Fibroblast of skin of left quadriceps (primary cell): Measurements from ENCODE around the gene RPS29.
"Not testable (repeated sequence)": the region's sequence is repeated elsewhere in the genome, so short reads cannot be mapped to it uniquely, and the experiment has no call there.

Source experiments
- DNase-seq, 2 experiments: peaks; one replicate each; pipeline ENCODE4 v3.0.0-alpha.2; 2013; ENCODE audit warnings: low read depth in 2 of 2

The RPS29 gene

DNA sequence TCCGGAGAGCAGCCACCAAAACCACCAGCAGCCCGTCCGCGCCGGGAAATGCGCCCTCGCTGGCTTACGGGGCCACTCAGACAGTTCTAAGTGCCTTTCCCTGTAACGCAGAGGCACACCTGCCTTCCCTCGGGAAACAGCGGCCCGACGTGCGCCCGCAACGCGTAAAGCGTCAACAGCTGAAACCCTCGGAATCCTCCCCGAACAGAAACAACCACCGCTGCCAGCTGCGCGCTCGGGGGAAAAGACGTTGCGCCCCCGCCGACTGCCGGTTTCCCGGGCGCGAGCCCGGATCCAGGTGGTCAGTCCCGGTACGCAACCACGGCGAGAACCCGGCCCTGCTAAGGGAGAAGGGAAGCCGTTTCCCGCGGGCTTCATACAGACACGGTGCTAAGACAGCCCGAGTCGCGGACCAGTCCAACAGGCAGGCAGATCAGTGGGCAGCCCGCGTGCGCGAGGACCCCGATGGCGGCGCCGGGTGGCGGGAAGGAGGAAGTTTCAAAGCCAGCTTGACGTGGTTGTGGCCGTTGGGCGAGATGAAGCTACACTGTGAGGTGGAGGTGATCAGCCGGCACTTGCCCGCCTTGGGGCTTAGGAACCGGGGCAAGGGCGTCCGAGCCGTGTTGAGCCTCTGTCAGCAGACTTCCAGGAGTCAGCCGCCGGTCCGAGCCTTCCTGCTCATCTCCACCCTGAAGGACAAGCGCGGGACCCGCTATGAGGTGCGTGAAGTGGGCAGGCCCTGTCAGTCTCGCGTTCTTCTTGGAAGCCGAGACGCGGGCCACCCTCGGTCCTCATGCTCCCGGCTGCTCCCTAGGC lies 12.5 kb upstream of the RPS29 start, which contains the start of gene LRR1:
TSS of gene LRR1 (plus strand) at position 456 of the 816 bp plus-strand sequence. CDS start at position 537, 81 bp downstream.
- DNase-seq: peak; percentile 53 to 57

DNA sequence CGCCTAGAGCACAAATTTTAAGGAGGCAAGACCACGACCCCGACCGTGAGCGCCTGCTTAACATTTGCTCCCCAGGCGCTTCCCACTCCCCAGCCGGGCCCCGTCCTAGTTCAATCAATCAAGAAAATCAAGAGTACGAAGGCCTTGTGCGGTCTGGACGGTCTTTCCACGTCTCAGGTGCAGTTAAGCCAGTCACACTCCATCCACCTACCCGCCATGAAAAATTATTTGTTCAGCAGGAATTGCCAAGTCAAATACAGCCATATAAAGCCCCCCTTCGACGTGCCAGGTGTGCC lies 12.0 kb upstream of the RPS29 start:
- no peak for DNase-seq

DNA sequence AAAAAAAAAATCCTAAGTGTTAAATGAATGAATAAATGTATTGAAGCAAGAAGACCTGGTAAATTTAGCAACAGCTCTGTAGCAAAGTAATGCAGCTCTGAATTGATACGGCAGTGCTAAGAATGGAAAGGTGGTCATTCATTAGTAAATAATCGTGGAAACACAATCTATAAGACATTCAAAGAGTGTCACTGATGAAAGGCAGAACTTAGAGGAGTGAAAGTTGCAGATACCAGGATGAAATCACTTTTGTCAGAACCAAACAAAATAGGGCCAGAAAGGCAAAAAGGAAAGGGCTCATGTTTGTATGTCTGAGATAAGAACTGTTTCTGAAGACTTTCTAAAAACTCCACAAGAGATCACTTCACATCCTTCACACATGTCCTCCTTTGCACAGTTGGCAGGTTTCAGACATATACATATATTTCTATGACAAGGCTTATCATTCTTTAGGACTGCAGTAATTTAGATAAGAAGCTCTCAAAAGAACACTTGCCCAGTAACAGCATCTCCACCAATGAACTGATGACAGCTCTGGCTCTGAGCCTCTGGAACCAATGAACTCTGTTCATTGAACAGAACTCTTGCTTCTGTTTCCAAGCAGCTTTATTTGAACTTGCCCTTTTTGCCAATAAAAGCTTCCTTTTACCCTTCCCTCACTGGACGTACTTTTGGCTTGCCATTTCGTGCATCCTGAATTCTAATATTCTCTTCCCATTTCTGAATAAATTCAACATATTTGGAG lies 8.3 kb upstream of the RPS29 start:
- DNase-seq: no peak

DNA sequence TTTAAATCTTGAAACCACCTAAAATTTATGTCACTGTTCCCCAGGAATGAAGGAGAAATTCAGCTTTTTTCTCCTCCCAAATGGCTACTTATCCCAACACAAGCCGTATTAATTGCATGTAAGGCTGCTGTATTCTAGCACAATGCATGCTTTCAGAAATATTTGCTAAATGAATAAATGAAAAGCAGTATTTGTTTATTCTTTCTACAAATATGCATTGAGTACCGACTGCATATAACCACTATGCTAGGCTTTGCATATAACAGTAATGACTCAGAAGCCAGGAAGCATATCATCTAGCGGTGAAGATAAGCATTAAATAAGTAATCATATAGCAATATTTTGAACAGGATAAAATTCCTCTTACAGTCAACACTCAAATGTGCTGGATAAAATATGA lies 6.8 kb upstream of the RPS29 start:
- DNase-seq: peak; percentile 35 to 40

DNA sequence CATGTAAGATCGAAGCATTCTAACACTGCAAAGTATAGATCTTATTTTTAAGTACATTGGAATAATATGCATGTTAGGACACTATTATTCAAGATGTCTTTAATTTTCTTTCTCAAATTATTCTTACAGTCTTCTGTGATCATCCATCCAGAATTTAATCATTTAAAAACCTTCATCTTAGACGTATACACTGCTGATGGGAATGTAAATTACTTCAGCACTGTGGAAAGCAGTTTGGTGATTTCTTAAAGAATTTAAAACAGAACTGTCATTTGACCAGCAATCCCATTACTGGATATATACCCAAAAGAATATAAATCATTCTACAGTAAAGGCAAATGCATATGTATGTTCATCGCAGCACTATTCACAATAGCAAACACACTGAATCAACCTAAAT lies 3.2 kb upstream of the RPS29 start:
- DNase-seq: no peak

DNA sequence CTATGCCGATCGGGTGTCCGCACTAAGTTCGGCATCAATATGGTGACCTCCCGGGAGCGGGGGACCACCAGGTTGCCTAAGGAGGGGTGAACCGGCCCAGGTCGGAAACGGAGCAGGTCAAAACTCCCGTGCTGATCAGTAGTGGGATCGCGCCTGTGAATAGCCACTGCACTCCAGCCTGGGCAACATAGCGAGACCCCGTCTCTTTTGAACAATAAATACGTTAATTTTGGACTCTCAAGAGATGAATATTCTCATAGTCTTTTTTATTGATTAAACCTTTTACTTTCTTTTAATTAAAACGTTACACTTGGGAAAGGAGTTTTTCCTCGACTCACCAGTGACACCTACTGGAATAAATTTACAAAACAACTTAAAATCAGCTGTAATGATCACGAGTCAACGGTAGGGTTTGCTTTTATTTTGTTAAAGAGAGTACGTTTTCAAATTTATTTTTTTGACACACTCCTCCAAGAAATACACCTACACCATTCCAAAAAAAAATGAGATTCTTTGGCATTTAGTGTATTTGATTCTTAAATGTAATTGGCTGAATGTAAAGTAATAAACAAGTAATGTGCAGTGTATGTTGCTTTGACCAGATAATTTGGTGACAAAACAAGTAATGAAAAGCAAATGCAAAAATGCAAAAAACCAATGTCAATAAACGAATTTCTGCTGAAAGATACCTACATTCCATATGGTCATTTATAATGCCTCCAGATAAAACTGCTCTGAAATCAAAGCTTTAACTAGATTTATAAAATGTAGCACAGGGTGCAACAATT lies 687 bp upstream of the RPS29 start:
- peak; percentile 62 to 74 for DNase-seq

DNA sequence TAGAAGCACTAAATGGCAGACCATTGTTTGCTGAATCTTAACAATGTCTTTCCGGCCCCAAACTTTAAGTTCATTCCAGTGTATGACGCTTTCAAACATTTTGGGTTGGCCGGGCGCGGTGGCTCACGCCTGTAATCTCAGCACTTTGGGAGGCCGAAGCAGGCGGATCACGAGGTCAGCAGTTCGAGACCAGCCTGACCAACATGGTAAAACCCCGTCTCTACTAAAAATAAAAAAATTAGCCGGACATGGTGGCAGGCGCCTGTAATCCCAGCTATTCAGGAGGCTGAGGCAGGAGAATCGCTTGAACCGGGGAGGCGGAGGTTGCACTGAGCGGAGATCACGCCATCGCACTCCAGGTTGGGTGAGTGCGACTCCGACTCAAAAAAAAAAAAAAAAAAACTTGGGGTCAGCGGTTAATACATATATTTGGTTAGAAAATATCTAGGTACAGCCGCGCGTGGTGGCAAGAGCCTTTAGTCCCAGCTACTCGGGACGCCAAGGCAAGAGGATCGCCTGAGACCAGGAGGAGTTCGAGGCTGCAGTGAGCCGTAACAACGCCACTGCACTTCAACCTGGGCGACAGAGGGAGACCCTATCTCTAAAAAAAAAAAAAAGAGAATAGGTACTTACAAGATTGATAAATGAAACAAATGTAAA lies 1.1 kb downstream of the RPS29 start:
- DNase-seq: not testable (repeated sequence)

DNA sequence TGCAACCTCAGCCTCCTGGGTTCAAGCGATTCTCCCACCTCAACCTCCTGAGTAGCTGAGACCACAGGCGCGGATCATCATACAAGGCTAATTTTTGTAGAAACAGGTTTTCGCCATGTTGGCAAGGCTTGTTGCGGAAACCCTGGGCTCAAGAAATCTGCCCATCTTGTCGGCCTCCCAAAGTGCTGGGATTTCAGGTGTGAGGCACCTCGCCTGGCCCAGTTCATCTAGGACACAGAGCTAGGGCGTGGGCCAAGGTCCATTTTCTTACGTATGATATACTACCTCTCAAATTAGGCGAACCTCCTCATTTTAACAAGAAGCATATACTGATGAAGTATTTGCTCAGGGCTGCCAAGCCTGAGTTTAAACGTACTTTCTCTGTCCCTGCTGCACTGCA lies 2.1 kb downstream of the RPS29 start:
- no peak for DNase-seq

DNA sequence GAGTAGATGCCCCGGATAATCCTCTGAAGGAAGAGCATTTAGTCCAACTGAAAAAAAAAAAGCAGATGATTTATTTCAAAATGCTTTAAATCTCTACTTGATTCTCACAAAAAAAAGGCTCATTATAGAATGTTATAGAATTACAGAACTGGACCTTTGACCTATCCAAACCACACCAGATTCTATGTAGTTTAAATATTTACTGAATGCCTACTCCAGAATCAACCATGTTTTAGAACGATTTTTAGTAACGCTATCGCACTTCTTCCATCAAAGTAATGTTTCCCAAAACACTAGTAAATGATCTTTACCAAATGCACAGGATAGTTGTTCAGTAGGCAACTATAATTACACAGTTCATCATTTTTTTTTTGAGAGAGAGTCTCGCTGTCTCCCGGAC lies 2.6 kb downstream of the RPS29 start:
- no peak for DNase-seq

DNA sequence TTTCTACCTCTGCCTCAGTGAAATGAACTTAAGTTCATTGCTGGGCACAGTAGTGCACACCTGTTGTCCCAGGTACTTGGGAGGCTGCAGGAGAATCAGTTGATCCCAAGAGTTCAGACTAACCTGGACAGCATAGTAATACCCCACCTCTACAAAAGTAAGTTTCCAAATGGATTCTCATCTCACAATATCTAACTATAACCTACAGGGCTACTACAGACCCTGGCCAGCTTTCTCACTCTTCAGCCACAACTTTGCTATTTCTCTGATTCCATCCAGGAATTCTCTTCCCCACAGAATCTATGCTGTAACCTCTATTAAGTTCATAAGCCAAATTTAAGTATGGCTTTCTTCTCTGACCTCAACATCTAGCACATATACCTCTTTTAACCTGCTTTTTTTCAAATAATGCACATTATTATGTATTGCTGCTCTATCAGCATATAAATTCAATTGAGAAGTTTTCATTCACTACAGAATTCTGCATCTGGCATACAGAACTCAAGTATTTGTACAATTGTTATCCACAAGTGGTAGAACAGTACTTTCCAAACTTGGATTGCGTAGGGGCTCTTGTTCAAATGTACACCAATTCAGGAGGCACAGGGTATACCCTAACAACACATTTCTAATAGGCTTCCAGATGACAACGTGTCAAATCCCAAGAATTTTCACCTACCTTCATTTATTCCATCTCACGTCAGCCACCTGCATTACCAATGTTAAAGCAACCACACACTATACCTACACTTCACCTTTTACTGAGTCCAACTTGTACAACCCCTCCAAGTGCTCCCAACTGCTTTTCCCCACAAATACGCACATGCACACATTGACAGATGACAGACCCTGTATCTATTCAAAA lies 3.8 kb downstream of the RPS29 start:
- DNase-seq: no peak

DNA sequence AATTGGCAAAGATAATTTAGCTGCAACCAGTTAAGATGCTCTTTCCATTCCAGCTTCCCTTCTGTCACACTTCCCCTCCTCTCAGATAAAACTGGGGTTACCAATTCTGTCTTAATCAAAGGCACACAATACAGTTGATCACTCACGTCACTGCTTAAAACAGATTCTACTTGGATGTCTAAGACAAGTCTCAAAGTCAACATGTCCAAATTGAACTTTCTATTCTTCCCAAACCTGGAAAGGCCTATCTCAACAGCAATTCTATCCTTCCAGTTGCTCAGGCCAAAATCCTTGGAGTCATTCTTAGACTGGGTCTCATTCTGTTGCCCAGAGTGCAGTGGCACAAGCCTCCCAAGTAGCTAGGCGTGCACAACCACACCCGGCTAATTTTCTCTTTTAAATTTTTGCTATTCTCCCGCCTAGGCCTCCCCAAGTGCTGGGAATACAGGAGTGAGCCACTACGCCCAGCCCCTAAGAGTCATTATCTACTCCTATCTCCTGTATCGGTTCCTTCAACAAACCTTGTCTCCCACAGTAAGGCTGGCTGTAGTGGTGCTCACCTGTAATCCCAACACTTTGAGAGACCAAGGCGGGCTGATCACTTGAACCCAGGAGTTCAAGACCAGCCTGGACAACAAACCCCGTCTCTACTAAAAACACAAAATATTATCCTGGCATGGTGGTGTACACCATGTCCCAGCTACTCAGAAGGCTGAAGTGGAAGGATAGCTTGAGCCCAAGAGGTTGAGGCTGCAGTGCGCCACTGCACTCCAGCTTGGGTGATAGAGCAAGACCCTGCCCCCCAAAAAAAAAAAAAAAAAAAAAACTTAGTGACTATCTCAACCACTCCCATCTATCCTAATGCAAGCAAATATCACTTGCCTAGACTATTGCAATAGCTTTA lies 4.7 kb downstream of the RPS29 start:
- no peak for DNase-seq

DNA sequence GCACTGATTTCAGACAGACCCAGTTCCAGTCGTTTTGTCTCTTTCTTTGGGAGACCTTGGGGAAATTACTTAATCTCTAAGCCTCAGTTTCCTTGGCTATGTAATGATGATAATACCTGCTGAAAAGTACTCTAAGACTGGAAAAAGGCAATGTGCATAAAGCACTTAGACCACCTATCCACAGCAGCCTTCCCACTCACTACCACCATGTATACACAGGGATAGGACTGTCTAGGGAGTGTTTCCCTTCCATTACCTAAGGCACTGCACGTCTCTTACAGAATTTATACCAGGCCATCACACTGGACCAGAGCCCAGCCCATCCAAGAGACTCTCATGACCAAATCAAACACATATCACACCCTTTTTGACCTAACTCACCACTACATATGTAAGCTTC lies 6.3 kb downstream of the RPS29 start:
- no peak for DNase-seq

DNA sequence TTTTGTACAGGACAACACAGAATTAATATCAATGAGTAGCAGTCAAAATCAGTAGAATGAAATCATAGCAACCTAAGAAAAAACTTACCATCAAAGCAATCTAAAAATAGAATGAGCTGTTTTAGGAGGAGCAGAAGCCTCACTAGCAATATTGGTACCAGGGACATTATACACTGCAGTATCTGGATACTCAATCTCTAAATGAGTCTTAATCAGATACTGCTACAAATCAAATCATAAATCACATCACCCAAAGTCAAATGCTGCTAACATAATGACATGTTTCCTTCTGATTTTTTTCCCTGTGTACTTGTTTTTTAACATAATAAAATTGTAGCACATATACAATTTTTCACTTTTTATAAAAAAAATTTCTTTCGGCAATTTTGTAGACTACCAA lies 8.0 kb downstream of the RPS29 start:
- no peak for DNase-seq

DNA sequence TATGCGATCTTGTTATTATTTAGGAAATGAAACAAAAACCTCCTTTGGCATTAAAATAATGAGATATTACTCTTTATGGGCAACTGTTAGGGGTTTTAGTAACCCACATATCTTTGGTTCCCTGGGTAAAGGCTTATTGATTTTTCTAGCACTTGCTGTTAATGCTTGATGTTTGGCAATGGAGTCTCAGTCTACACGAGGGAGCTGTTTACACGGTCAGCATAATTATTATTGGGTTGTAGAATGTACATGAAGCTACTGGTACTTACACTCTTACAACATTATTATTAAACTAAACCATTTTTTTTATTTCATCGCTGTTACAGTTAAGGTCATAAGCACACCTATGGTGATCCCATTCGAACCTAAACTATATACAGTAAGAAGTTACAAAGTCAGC lies 12.1 kb downstream of the RPS29 start:
- no peak for DNase-seq

DNA sequence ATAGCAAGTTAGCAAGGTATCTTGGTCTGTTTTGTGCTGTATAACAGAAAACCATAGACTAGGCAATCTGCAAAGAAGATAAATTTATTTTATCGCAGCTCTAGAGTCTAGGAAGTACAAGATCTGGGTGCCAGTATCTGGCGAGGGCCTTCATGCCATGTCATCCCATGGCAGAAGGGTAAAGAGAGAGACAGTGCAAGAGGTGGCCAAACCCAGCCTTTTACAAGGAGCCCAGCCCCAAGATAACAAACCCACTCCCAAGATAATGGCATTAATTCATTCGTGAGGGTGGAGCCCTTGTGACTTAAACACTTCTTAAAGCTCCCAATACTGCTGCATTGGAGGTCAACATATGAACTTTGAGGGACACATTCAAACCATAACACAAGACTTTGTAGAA lies 16.9 kb downstream of the RPS29 start:
- DNase-seq: no peak

DNA sequence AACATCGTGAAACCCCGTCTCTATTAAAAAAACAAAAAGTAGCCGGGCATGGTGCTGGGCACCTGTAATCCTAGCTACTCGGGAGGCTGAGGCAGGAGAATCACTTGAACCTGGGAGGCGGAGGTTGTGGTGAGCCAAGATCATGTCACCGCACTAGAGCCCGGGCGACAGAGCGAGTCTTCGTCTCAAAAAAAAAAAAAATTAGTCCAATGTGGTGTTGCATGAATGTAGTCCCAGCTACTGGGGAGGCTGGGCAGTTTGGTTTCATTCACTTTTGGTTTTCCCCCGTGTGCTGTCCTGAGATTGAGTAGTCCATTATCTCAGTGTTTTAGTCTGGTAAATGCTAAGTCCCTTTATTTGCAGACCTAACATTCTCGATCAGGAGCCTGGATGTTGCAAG lies 19.5 kb downstream of the RPS29 start:
- DNase-seq: no peak

DNA sequence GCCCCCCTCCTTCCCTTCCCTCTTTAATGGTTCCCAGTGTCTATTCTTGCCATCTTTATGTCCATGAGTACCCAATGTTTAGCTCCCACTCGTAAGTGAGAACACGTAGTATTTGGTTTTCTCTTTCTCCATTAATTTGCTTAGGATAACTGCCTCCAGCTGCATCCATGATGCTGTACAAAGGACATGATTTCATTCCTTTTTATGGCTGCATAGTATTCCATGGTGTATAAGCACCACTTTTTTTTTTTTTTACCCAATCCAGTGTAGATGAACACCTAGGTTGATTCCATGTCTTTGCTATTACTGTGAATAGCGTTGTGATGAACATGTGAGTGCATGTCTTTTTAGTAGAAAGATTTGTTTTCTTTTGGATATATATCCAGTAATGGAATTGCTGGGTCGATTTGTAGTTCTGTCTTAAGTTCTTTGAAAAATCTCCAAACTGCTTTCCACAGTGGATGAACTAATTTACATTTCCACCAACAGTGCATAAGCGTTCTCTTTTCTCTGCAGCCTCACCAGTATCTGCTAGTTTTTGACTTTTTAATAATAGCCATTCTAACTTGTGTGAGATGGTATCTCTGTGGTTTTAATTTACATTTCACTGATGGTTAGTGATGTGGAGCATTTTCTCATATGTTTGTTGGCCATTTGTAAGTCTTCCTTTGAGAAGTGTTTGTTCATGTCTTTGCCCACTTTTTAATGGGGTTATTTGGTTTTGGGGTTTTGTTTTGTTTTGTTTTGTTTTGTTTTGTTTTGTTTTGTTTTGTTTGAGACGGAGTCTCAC lies 26.0 kb downstream of the RPS29 start:
- no peak for DNase-seq

DNA sequence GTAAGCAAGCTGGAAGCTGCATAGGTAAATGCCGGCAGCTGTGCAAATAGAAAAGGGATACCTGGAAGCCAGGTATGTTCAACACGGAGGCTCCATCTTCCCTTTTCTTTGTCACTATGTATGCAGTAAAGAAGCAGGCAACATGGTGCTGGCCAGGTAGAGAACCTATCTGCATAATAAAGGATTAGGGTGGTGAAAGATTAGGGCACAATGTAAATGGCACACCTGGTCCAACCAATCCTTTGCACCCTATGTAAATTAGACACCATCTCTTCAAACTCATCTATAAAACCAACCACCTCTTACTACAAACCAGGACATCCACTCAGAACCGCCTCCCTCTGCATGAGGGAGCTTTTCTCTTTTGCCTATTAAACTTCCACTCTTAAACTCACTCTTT lies 32.3 kb downstream of the RPS29 start:
- DNase-seq: no peak

DNA sequence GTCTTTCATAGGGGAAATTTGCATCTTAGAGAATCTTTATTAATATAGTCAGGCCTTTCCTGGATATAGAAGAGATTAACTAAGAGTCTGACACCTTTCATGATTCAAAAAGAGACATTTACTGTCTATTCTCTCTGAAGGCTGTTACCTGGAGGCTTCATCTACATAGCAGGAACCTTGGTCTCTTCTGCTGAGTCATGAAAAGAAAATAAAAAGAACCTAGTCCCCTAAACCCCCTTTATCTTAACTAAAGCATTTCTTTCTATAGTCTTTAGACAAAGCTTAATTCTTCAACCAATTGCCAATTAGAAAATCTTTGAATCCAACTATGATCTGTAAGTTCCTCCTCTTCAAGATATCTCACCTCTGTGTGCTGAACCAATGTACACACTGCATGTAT lies 33.1 kb downstream of the RPS29 start:
- DNase-seq: no peak
